HepG2 (cell line): ENCODE results near the gene SNRNP25. TPM values are rescaled to one million over a fixed set of nuclear protein-coding genes. Genes with fewer than 3 reads are reported as not detected.
A peak's percentile ranks its signal among the peaks of the same experiment; 100 is the strongest.

Experiments
- ATAC-seq: fragments of 200-7000 bp; cut with Tn5 transposase; 3 replicates; pipeline ENCODE4 v1.9.1; 2020; ENCODE audit warnings: mild to moderate bottlenecking, moderate library complexity
- BruUV-seq: library from RNA; stranded (reverse); fragments of 400-500 nt; replicated peaks from 2 replicates; lab custom pipeline; 2021; lab: Mats Ljungman, UMichigan
- CTCF ChIA-PET: fragments of 300-600 bp; formaldehyde crosslinking; extraction: SDS; loops from one replicate; lab custom pipeline; 2021; ENCODE audit warnings: low total read pairs, inconsistent platforms, low intra/inter-chr PET ratio; lab: Yijun Ruan, JAX
- POLR2A ChIA-PET: fragments of 350-600 bp; sonication (Branson Sonifier 250); formaldehyde crosslinking; loops from one replicate; lab custom pipeline; 2020; ENCODE audit warnings: antibody characterized with exemption, inconsistent platforms; lab: Yijun Ruan, JAX
- DNase-seq: peaks from one replicate; pipeline ENCODE4 v3.0.0-alpha.2; 2015; ENCODE audit warnings: low spot score
- FAIRE-seq: peaks from 3 replicates; lab custom pipeline; 2011; peaks lifted over from hg19 to GRCh38; lab: Jason Lieb, UNC
- H2AFZ ChIP-seq: one replicate; pipeline ENCODE4 v1.6.1; 2011; ENCODE audit warnings: low read length, inconsistent platforms
- H3K27ac ChIP-seq: fragments of 300-600 bp; 3 replicates; pipeline ENCODE4 v1.8.0; 2011; ENCODE audit warnings: mixed run types, mild to moderate bottlenecking, mixed read lengths, low read length, inconsistent platforms; ENCODE audit not compliant: insufficient read depth; ENCODE audit errors: extremely low read length
- H3K27me3 ChIP-seq, 2 experiments: fragments of 200-600 bp in 1 of 2; 2 replicates in 1 of 2; 3 replicates in 1 of 2; pipeline versions ENCODE4 v1.6.0 to v1.8.0; 2011; ENCODE audit warnings: low read length in 2 of 2, mild to moderate bottlenecking in 2 of 2, moderate library complexity in 2 of 2, inconsistent platforms in 1 of 2; ENCODE audit not compliant: insufficient read depth in 2 of 2, control insufficient read depth in 1 of 2
- H3K36me3 ChIP-seq, 2 experiments: fragments of 200-600 bp in 1 of 2; replicated peaks in 1 of 2; 2 replicates in 1 of 2; 3 replicates in 1 of 2; pipeline versions ENCODE4 v1.5.1 to v1.8.0; 2011; ENCODE audit warnings: low read length in 2 of 2, inconsistent platforms in 1 of 2; ENCODE audit not compliant: insufficient read depth in 2 of 2, control insufficient read depth in 1 of 2
- H3K4me1 ChIP-seq: 2 replicates; pipeline ENCODE4 v1.5.1; 2012; ENCODE audit warnings: low read length, inconsistent platforms; ENCODE audit not compliant: insufficient read depth
- H3K4me2 ChIP-seq: 2 replicates; pipeline ENCODE4 v1.6.0; 2011; ENCODE audit warnings: low read depth, low read length, inconsistent platforms
- H3K4me3 ChIP-seq, 3 experiments: fragments of 200-600 bp in 1 of 3; sonication (generic), shearing (Covaris generic) in 1 of 3; replicated peaks in 1 of 3; 2 replicates each; pipeline ENCODE4 v1.5.1; 2011 to 2016; ENCODE audit warnings: low read length in 3 of 3, inconsistent platforms in 2 of 3, low read depth in 2 of 3, mild to moderate bottlenecking in 2 of 3, control low read depth in 1 of 3, mixed read lengths in 1 of 3; ENCODE audit not compliant: insufficient read depth in 1 of 3
- H3K79me2 ChIP-seq: one replicate; pipeline ENCODE4 v1.6.1; 2011; ENCODE audit warnings: low read length, inconsistent platforms; ENCODE audit not compliant: insufficient read depth
- H3K9ac ChIP-seq: 2 replicates; pipeline ENCODE4 v1.6.0; 2011; ENCODE audit warnings: mild to moderate bottlenecking, low read depth, low read length, inconsistent platforms; ENCODE audit not compliant: insufficient read depth
- H3K9me3 ChIP-seq: 2 replicates; pipeline ENCODE4 v1.5.1; 2012; ENCODE audit warnings: mild to moderate bottlenecking, low read length
- H4K20me1 ChIP-seq: 2 replicates; pipeline ENCODE4 v1.6.0; 2011; ENCODE audit warnings: inconsistent platforms, mild to moderate bottlenecking, low read length, moderate library complexity; ENCODE audit not compliant: insufficient read depth
- BORCS8-MEF2B ChIP-seq: sonication (generic); formaldehyde crosslinking; IDR thresholded peaks from 2 replicates; pipeline ENCODE4 v1.8.0; 2022; ENCODE audit warnings: mild to moderate bottlenecking, missing genetic modification reagents
- DNMT1 ChIP-seq: sonication (generic); formaldehyde crosslinking; IDR thresholded peaks from 2 replicates; pipeline ENCODE4 v1.5.1; 2020; ENCODE audit warnings: mild to moderate bottlenecking, missing genetic modification reagents
- EP300 ChIP-seq, 3 experiments: sonication (generic) in 1 of 3; formaldehyde crosslinking in 1 of 3; IDR thresholded peaks; 2 replicates each; pipeline versions ENCODE4 v1.5.1 to v1.6.1; 2011 to 2020; ENCODE audit warnings: low read depth in 2 of 3, low read length in 2 of 3, borderline replicate concordance in 1 of 3, improper control_type of control experiment in 1 of 3, mild to moderate bottlenecking in 1 of 3, missing genetic modification reagents in 1 of 3, moderate library complexity in 1 of 3
- MBNL3 ChIP-seq: fragments of 250-450 bp; sonication (Bioruptor Pico); conservative IDR thresholded peaks from 2 replicates; pipeline ENCODE4 v1.8.0; 2022; ENCODE audit warnings: mild to moderate bottlenecking, inconsistent platforms
- NRL ChIP-seq: sonication (generic); formaldehyde crosslinking; IDR thresholded peaks from 2 replicates; pipeline ENCODE4 v1.5.0; 2020; ENCODE audit warnings: missing genetic modification reagents, mild to moderate bottlenecking, moderate library complexity, borderline replicate concordance
- PCBP1 ChIP-seq: fragments of 200-400 bp; formaldehyde crosslinking; IDR thresholded peaks from 2 replicates; pipeline ENCODE4 v1.6.1; 2017; ENCODE audit warnings: mild to moderate bottlenecking, low read depth, low read length, borderline replicate concordance
- PRMT3 ChIP-seq: sonication (generic); formaldehyde crosslinking; IDR thresholded peaks from 2 replicates; pipeline ENCODE4 v1.8.1; 2022; ENCODE audit warnings: low read depth, mild to moderate bottlenecking, moderate library complexity, missing genetic modification reagents, borderline replicate concordance
- SMAD9 ChIP-seq: sonication (generic); formaldehyde crosslinking; IDR thresholded peaks from 2 replicates; pipeline ENCODE4 v1.5.1; 2020; ENCODE audit warnings: mild to moderate bottlenecking, missing genetic modification reagents
- SRSF1 ChIP-seq: fragments of 200-400 bp; formaldehyde crosslinking; optimal IDR thresholded peaks from 2 replicates; pipeline ENCODE3; 2017; ENCODE audit warnings: mild to moderate bottlenecking, low read depth, low read length, moderate library complexity
- ZKSCAN8 ChIP-seq: IDR thresholded peaks from 2 replicates; pipeline ENCODE4 v1.6.1; 2016; ENCODE audit warnings: borderline replicate concordance, missing genetic modification reagents, missing compliant biosample characterization
- ZNF136 ChIP-seq: sonication (generic); formaldehyde crosslinking; IDR thresholded peaks from 2 replicates; pipeline ENCODE4 v1.8.1; 2022; ENCODE audit warnings: low read depth, mild to moderate bottlenecking, moderate library complexity, missing genetic modification reagents
- ZNF33A ChIP-seq: sonication (generic); formaldehyde crosslinking; IDR thresholded peaks from 2 replicates; pipeline ENCODE4 v1.5.1; 2020; ENCODE audit warnings: missing genetic modification reagents, mild to moderate bottlenecking, moderate library complexity, borderline replicate concordance
- WGBS: methylation state at CpG from one replicate; pipeline ENCODE4 v1.1.6; 2017; ENCODE audit warnings: low lambda C conversion rate; 5-methylcytosine and 5-hydroxymethylcytosine counted together
- in situ Hi-C: cut with HindIII; loops from 2 replicates; pipeline ENCODE4 v1.10.0; 2017; ENCODE audit warnings: low pct_unique_long_range_greater_than_20kb; ENCODE audit not compliant: extremely low pct_ligation_motif_present
- intact Hi-C: fragments of 100-400 bp; cut with micrococcal nuclease; formaldehyde crosslinking; loops from one replicate; pipeline ENCODE4 v1.10.0; 2022; ENCODE audit not compliant: unreplicated experiment
- polyA plus RNA-seq, 8 experiments: library from polyadenylated mRNA; depleted of rRNA in 3 of 8; stranded (reverse) in 7 of 8; unstranded in 1 of 8; fragments of >200 nt; fragmentation: Illumina TruSeq in 4 of 8; extraction: Trizol in 4 of 8; gene quantifications; 2 replicates each; pipeline versions ENCODE4 v1.2.1 to v1.2.3, GENCODE V29; 2011 to 2016; ENCODE audit warnings: low read depth in 4 of 8, missing spikeins in 1 of 8, mixed read lengths in 1 of 8; ENCODE audit not compliant: insufficient read depth in 1 of 8
- total RNA-seq, 5 experiments: library from RNA; depleted of rRNA; stranded (reverse); fragments of >200 nt; fragmentation: Illumina TruSeq; extraction: Trizol; gene quantifications; 2 replicates each; pipeline ENCODE4 v1.2.3, GENCODE V29; 2016; ENCODE audit warnings: low read depth in 1 of 5
- TF ChIP-seq, protein P1 (sequence below): sonication (generic); IDR thresholded peaks from 2 replicates; pipeline ENCODE4 v1.6.1; 2016; ENCODE audit warnings: low read depth, borderline replicate concordance
- TF ChIP-seq, protein P2 (sequence below): sonication (generic); formaldehyde crosslinking; IDR thresholded peaks from 2 replicates; pipeline ENCODE4 v1.5.1; 2020; ENCODE audit warnings: mild to moderate bottlenecking, missing genetic modification reagents, borderline replicate concordance

Gene SNRNP25
- total and polyA plus RNA-seq, 2 of the 13 experiments (the other 11 are each of a cell fraction or from before 2014, with no cell fraction given) = 34.1 to 97.4 TPM

DNA sequence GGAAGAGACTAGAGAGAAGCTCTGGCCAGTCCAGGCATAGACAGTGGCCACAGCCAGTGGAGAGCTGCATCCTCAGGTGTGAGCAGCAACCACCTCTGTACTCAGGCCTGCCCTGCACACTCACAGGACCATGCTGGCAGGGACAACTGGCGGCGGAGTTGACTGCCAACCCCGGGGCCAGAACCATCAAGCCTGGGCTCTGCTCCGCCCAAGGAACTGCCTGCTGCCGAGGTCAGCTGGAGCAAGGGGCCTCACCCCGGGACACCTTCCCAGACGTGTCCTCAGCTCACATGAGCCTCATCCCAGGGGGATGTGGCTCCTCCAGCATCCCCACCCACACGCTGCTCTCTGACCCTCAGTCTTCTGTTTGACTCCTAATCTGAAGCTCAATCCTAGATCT, 15.6 kb downstream of the SNRNP25 start (continued):
- TF ChIP-seq PCBP1 (no peak), NRL (no peak), BORCS8-MEF2B (CRISPR knock-in tag) (no peak), PRMT3 (CRISPR knock-in tag) (no peak), ZNF33A (CRISPR knock-in tag) (no peak)

DNA sequence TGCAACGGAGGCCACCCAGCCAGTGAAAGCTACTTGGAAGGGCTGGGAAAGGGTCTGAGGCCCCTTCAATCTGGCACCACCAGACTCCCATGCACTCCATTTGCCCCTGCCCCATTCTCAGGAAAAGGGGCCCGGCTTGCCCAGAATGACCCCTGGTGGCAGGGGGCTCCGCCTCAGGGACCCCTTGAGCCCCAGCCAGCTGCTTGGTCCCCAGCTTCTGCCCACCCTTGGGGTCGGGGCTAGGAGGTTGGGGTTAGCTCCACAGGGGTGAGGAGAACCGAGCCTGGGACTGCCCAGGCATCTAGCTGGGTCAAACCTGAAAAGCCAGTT, 17.5 kb downstream of the SNRNP25 start:
- Histone ChIP-seq H3K9me3 (no peaks in the 10 kb centered on the region), H2AFZ (no peak overlapping the region), H3K79me2 (no peaks in the 10 kb centered on the region), H3K4me2 (peak overlapping the region; percentile 98), H3K4me3 (peak overlapping the region; percentile 60 to 81 (median 63)), H3K27me3 (peaks cover 2 to 8% of the 10 kb centered on the region in 2 experiments; a peak in 1 of 5 replicates), H4K20me1 (0 out of 2 replicates have a peak, but pooled peaks cover 6% of the 10 kb centered on the region), H3K4me1 (peaks cover 84% of the 10 kb centered on the region), H3K27ac (no peak overlapping the region), H3K36me3 (no peaks in the 10 kb centered on the region), H3K9ac (no peak overlapping the region; the same call in 1 of the 2 replicates)
- in situ Hi-C loops = no loop called here
- ATAC-seq (no peak), DNase-seq (no peak), FAIRE-seq (peak; percentile 40)
- no peak for TF ChIP-seq MBNL3 (CRISPR knock-in tag)
- no peak for TF ChIP-seq ZNF136 (CRISPR knock-in tag)
- TF ChIP-seq, protein P1, sequence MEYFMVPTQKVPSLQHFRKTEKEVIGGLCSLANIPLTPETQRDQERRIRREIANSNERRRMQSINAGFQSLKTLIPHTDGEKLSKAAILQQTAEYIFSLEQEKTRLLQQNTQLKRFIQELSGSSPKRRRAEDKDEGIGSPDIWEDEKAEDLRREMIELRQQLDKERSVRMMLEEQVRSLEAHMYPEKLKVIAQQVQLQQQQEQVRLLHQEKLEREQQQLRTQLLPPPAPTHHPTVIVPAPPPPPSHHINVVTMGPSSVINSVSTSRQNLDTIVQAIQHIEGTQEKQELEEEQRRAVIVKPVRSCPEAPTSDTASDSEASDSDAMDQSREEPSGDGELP = no peak
- TF ChIP-seq EP300 (IDR thresholded peaks at IDR 0.05; ENCODE audit: low read depth in 2 of 2, low read length in 2 of 2) = no peak
- TF ChIP-seq EP300 (CRISPR knock-in tag; IDR thresholded peaks at IDR 0.05; ENCODE audit: borderline replicate concordance) = no peak
- TF ChIP-seq ZKSCAN8 (CRISPR knock-in tag) = no peak
- no peak for TF ChIP-seq SMAD9 (CRISPR knock-in tag)
- no peak for TF ChIP-seq DNMT1 (CRISPR knock-in tag)
- TF ChIP-seq, protein P2, sequence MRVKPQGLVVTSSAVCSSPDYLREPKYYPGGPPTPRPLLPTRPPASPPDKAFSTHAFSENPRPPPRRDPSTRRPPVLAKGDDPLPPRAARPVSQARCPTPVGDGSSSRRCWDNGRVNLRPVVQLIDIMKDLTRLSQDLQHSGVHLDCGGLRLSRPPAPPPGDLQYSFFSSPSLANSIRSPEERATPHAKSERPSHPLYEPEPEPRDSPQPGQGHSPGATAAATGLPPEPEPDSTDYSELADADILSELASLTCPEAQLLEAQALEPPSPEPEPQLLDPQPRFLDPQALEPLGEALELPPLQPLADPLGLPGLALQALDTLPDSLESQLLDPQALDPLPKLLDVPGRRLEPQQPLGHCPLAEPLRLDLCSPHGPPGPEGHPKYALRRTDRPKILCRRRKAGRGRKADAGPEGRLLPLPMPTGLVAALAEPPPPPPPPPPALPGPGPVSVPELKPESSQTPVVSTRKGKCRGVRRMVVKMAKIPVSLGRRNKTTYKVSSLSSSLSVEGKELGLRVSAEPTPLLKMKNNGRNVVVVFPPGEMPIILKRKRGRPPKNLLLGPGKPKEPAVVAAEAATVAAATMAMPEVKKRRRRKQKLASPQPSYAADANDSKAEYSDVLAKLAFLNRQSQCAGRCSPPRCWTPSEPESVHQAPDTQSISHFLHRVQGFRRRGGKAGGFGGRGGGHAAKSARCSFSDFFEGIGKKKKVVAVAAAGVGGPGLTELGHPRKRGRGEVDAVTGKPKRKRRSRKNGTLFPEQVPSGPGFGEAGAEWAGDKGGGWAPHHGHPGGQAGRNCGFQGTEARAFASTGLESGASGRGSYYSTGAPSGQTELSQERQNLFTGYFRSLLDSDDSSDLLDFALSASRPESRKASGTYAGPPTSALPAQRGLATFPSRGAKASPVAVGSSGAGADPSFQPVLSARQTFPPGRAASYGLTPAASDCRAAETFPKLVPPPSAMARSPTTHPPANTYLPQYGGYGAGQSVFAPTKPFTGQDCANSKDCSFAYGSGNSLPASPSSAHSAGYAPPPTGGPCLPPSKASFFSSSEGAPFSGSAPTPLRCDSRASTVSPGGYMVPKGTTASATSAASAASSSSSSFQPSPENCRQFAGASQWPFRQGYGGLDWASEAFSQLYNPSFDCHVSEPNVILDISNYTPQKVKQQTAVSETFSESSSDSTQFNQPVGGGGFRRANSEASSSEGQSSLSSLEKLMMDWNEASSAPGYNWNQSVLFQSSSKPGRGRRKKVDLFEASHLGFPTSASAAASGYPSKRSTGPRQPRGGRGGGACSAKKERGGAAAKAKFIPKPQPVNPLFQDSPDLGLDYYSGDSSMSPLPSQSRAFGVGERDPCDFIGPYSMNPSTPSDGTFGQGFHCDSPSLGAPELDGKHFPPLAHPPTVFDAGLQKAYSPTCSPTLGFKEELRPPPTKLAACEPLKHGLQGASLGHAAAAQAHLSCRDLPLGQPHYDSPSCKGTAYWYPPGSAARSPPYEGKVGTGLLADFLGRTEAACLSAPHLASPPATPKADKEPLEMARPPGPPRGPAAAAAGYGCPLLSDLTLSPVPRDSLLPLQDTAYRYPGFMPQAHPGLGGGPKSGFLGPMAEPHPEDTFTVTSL = no peak
- no peak for TF ChIP-seq SRSF1
- intact Hi-C loops = no loop called here
- TSS peak; percentile 66 for BruUV-seq
- CTCF ChIA-PET = interaction anchor here (1.8 kb wide), 1 partner anchor 26 kb away, joined by 8 read pairs; no protein-coding TSS in a partner anchor
- WGBS = 35% methylated on average over 3 of the region's 5 CpGs
- POLR2A ChIA-PET = interaction anchor here (1.1 to 1.5 kb wide), 3 partner anchors 18 to 282 kb away, joined by 3 to 5 read pairs (median 3); partner anchors contain the start of genes AXIN1 and POLR3K
